Endothelial cell (in vitro differentiated cells): ENCODE results near the gene TNIK. TPM values are rescaled to one million over a fixed set of nuclear protein-coding genes. Genes with fewer than 3 reads are reported as not detected.

Experiments used
- DNase-seq: peaks from one replicate; pipeline ENCODE4 v3.0.0; 2021; ENCODE audit warnings: low spot score
- H3K27ac Mint-ChIP-seq: one replicate; pipeline ENCODE4 v1.8.0; 2021; ENCODE audit warnings: mixed read lengths, inconsistent platforms; ENCODE audit not compliant: unreplicated experiment
- H3K27me3 Mint-ChIP-seq: one replicate; pipeline ENCODE4 v1.8.0; 2021; ENCODE audit warnings: mild to moderate bottlenecking, moderate library complexity, mixed read lengths, inconsistent platforms; ENCODE audit not compliant: unreplicated experiment
- H3K36me3 Mint-ChIP-seq: one replicate; pipeline ENCODE4 v1.8.0; 2021; ENCODE audit warnings: mild to moderate bottlenecking, low read depth, mixed read lengths, inconsistent platforms; ENCODE audit not compliant: unreplicated experiment
- H3K4me1 Mint-ChIP-seq: one replicate; pipeline ENCODE4 v1.8.0; 2021; ENCODE audit warnings: mild to moderate bottlenecking, mixed read lengths, inconsistent platforms; ENCODE audit not compliant: unreplicated experiment
- H3K4me3 Mint-ChIP-seq: one replicate; pipeline ENCODE4 v1.8.0; 2021; ENCODE audit warnings: mild to moderate bottlenecking, mixed read lengths, inconsistent platforms; ENCODE audit not compliant: unreplicated experiment
- H3K9me3 Mint-ChIP-seq: one replicate; pipeline ENCODE4 v1.8.0; 2021; ENCODE audit warnings: mixed read lengths, inconsistent platforms; ENCODE audit not compliant: unreplicated experiment
- CTCF ChIP-seq: fragments of 200-600 bp; sonication (generic); IDR thresholded peaks from one replicate; pipeline ENCODE4 v1.5.0; 2021; ENCODE audit warnings: antibody characterized with exemption; ENCODE audit not compliant: unreplicated experiment
- total RNA-seq: library from RNA; stranded (reverse); fragmentation: NEBNext Ultra II Directional; extraction: Animal tissue kit (Norgen Biotek cat#: 25700); gene quantifications from one replicate; pipeline ENCODE4 v1.2.1, GENCODE V29; 2021; ENCODE audit not compliant: unreplicated experiment

TNIK gene
- total RNA-seq, 1 donor from 2014 or later, result 67.0 TPM

- Mint-ChIP-seq H3K9me3 (no peaks in the 10 kb centered on the region), H3K4me3 (peak overlapping the region; percentile 9), H3K27ac (peak overlapping the region; percentile 85), H3K36me3 (peaks cover 17% of the 10 kb centered on the region), H3K27me3 (peaks cover 3% of the 10 kb centered on the region), H3K4me1 (peaks cover 48% of the 10 kb centered on the region)
- no peak for TF ChIP-seq CTCF
- no peak for DNase-seq
Observed at GRCh38 chr3:171388527-171388926, 71.7 kb downstream of the TNIK start.

GRCh38 chr3:171387062-171387461 lies 73.1 kb downstream of the TNIK start:
- TF ChIP-seq CTCF, result no peak
- Mint-ChIP-seq H3K4me3 (no peak overlapping the region), H3K4me1 (peaks cover 38% of the 10 kb centered on the region), H3K36me3 (peaks cover 15% of the 10 kb centered on the region), H3K9me3 (no peaks in the 10 kb centered on the region), H3K27ac (no peak overlapping the region), H3K27me3 (peaks cover 3% of the 10 kb centered on the region)
- DNase-seq, result no peak

GRCh38 chr3:171385086-171385485 lies 75.1 kb downstream of the TNIK start:
- Mint-ChIP-seq H3K27me3 (peaks cover 3% of the 10 kb centered on the region), H3K36me3 (peaks cover 3% of the 10 kb centered on the region), H3K9me3 (no peaks in the 10 kb centered on the region), H3K4me1 (peaks cover 36% of the 10 kb centered on the region), H3K4me3 (no peak overlapping the region), H3K27ac (peak overlapping the region; percentile 65)
- no peak for TF ChIP-seq CTCF
- DNase-seq, result no peak

- Mint-ChIP-seq H3K4me1 (peaks cover 35% of the 10 kb centered on the region), H3K27ac (peak overlapping the region; percentile 0), H3K9me3 (no peaks in the 10 kb centered on the region), H3K4me3 (no peak overlapping the region), H3K27me3 (peaks cover 5% of the 10 kb centered on the region), H3K36me3 (no peaks in the 10 kb centered on the region)
- DNase-seq, result no peak
- TF ChIP-seq CTCF, result no peak
Observed at GRCh38 chr3:171384101-171384891, 75.9 kb downstream of the TNIK start.
